H1 (cell line): Measurements from ENCODE around the gene SCNM1. TPM values are rescaled to one million over a fixed set of nuclear protein-coding genes. Genes with fewer than 3 reads are reported as not detected.

ENCODE experiments used
- CTCF ChIA-PET: fragments of 300-600 bp; sonication (Branson Sonifier 250); formaldehyde crosslinking; loops from one replicate; lab custom pipeline; 2021; ENCODE audit not compliant: partially characterized antibody; lab: Charles Lee
- POLR2A ChIA-PET: fragments of 300-600 bp; sonication (Branson Sonifier 250); formaldehyde crosslinking; loops from one replicate; lab custom pipeline; 2021; ENCODE audit warnings: inconsistent platforms; ENCODE audit not compliant: partially characterized antibody; lab: Charles Lee
- DNase-seq, 2 experiments: peaks; one replicate each; pipeline versions ENCODE4 v3.0.0 to v3.0.0-alpha.2; 2010 to 2022; ENCODE audit warnings: low spot score in 2 of 2, low read depth in 1 of 2, mixed read lengths in 1 of 2
- FAIRE-seq: peaks from 2 replicates; lab custom pipeline; 2011; peaks lifted over from hg19 to GRCh38; lab: Jason Lieb, UNC
- H2AFZ ChIP-seq: 2 replicates; pipeline ENCODE4 v1.8.1; 2012; ENCODE audit warnings: low read length, inconsistent platforms
- H2AK5ac ChIP-seq: 2 replicates; pipeline ENCODE4 v1.6.1; 2013; ENCODE audit warnings: low read depth, low read length
- H2BK120ac ChIP-seq: replicated peaks from 2 replicates; pipeline ENCODE3; 2013; ENCODE audit warnings: low read depth, low read length, inconsistent platforms
- H2BK12ac ChIP-seq: 2 replicates; pipeline ENCODE4 v1.6.1; 2013; ENCODE audit warnings: low read depth, low read length
- H2BK15ac ChIP-seq: 2 replicates; pipeline ENCODE4 v1.6.1; 2013; ENCODE audit warnings: low read length
- H2BK20ac ChIP-seq: 2 replicates; pipeline ENCODE4 v1.6.1; 2013; ENCODE audit warnings: low read length
- H2BK5ac ChIP-seq: 2 replicates; pipeline ENCODE4 v1.6.1; 2013; ENCODE audit warnings: low read depth, low read length
- H3K14ac ChIP-seq: 2 replicates; pipeline ENCODE4 v1.6.1; 2013; ENCODE audit warnings: inconsistent platforms; ENCODE audit not compliant: insufficient read length
- H3K18ac ChIP-seq: 2 replicates; pipeline ENCODE4 v1.6.1; 2013; ENCODE audit warnings: low read length; ENCODE audit errors: extremely low read depth
- H3K23ac ChIP-seq: 2 replicates; pipeline ENCODE4 v1.6.1; 2013; ENCODE audit warnings: inconsistent platforms; ENCODE audit not compliant: insufficient read length
- H3K23me2 ChIP-seq: 2 replicates; pipeline ENCODE4 v1.6.1; 2013; ENCODE audit warnings: low read depth, low read length
- H3K27ac ChIP-seq: 2 replicates; pipeline ENCODE4 v1.6.1; 2011; ENCODE audit warnings: low read depth, low read length, inconsistent platforms
- H3K27me3 ChIP-seq, 4 experiments: replicated peaks in 1 of 4; 1 replicate in 1 of 4; 2 replicates in 3 of 4; pipeline versions ENCODE4 v1.6.1 to v1.8.1; 2011 to 2013; ENCODE audit warnings: low read length in 3 of 4, mild to moderate bottlenecking in 3 of 4, inconsistent platforms in 2 of 4, mixed read lengths in 2 of 4, moderate library complexity in 1 of 4; ENCODE audit not compliant: control insufficient read depth in 3 of 4, insufficient read depth in 3 of 4; ENCODE audit errors: extremely low read depth in 1 of 4
- H3K36me3 ChIP-seq, 4 experiments: 2 replicates each; pipeline versions ENCODE4 v1.6.1 to v1.8.1; 2011 to 2013; ENCODE audit warnings: mild to moderate bottlenecking in 4 of 4, low read length in 3 of 4, moderate library complexity in 2 of 4, control low read depth in 1 of 4, inconsistent platforms in 1 of 4; ENCODE audit not compliant: insufficient read depth in 4 of 4, control insufficient read depth in 2 of 4
- H3K4ac ChIP-seq: replicated peaks from 2 replicates; pipeline ENCODE3; 2013; ENCODE audit warnings: low read length, low read depth, mixed read lengths, inconsistent platforms; ENCODE audit not compliant: insufficient read length
- H3K4me1 ChIP-seq, 4 experiments: replicated peaks in 1 of 4; 1 replicate in 1 of 4; 2 replicates in 3 of 4; pipeline versions ENCODE4 v1.6.1 to v1.8.1; 2011 to 2013; ENCODE audit warnings: low read length in 3 of 4, inconsistent platforms in 2 of 4, mixed read lengths in 1 of 4; ENCODE audit not compliant: insufficient read depth in 4 of 4, control insufficient read depth in 3 of 4
- H3K4me2 ChIP-seq, 2 experiments: 2 replicates each; pipeline versions ENCODE4 v1.6.1 to v1.8.1; 2011 to 2013; ENCODE audit warnings: low read depth in 2 of 2, low read length in 2 of 2, control low read depth in 1 of 2, inconsistent platforms in 1 of 2, mild to moderate bottlenecking in 1 of 2; ENCODE audit not compliant: insufficient read depth in 1 of 2
- H3K4me3 ChIP-seq, 4 experiments: fragments of 200-600, 300-600 bp in 1 of 4; sonication (generic), shearing (Covaris generic), sonication (Bioruptor Twin) in 1 of 4; 2 replicates each; pipeline versions ENCODE4 v1.5.1 to v1.8.1; 2011 to 2016; ENCODE audit warnings: low read length in 4 of 4, low read depth in 3 of 4, control low read depth in 2 of 4, inconsistent platforms in 2 of 4, mild to moderate bottlenecking in 2 of 4, mixed read lengths in 1 of 4, moderate library complexity in 1 of 4; ENCODE audit not compliant: insufficient read depth in 2 of 4; ENCODE audit errors: extremely low read depth in 1 of 4
- H3K56ac ChIP-seq: replicated peaks from 2 replicates; pipeline ENCODE3; 2013; ENCODE audit warnings: low read depth, mild to moderate bottlenecking, mixed read lengths, low read length, inconsistent platforms; ENCODE audit not compliant: insufficient read length
- H3K79me1 ChIP-seq: 2 replicates; pipeline ENCODE4 v1.6.1; 2013; ENCODE audit warnings: low read depth, low read length, control low read depth
- H3K79me2 ChIP-seq, 2 experiments: 2 replicates each; pipeline versions ENCODE4 v1.6.1 to v1.8.1; 2012 to 2013; ENCODE audit warnings: low read length in 2 of 2, mild to moderate bottlenecking in 2 of 2, inconsistent platforms in 1 of 2; ENCODE audit not compliant: insufficient read depth in 2 of 2, control insufficient read depth in 1 of 2
- H3K9ac ChIP-seq, 4 experiments: replicated peaks in 1 of 4; 1 replicate in 1 of 4; 2 replicates in 3 of 4; pipeline versions ENCODE4 v1.6.1 to v1.8.1; 2011 to 2013; ENCODE audit warnings: low read depth in 3 of 4, low read length in 3 of 4, control low read depth in 2 of 4, mild to moderate bottlenecking in 2 of 4, moderate library complexity in 2 of 4, inconsistent platforms in 1 of 4; ENCODE audit errors: extremely low read depth in 1 of 4
- H3K9me3 ChIP-seq, 2 experiments: 2 replicates each; pipeline versions ENCODE4 v1.6.1 to v1.8.1; 2012 to 2013; ENCODE audit warnings: mild to moderate bottlenecking in 2 of 2, moderate library complexity in 2 of 2, control low read depth in 1 of 2, inconsistent platforms in 1 of 2, low read depth in 1 of 2, low read length in 1 of 2, mixed read lengths in 1 of 2; ENCODE audit not compliant: insufficient read depth in 2 of 2
- H4K20me1 ChIP-seq, 2 experiments: replicated peaks in 1 of 2; 2 replicates each; pipeline versions ENCODE3 to v1.8.1; 2011 to 2013; ENCODE audit warnings: inconsistent platforms in 2 of 2, low read length in 2 of 2, mild to moderate bottlenecking in 1 of 2; ENCODE audit not compliant: insufficient read depth in 2 of 2, control insufficient read depth in 1 of 2
- H4K5ac ChIP-seq: 2 replicates; pipeline ENCODE4 v1.6.1; 2013; ENCODE audit warnings: low read length, low read depth, mixed read lengths, inconsistent platforms; ENCODE audit not compliant: insufficient read length
- H4K8ac ChIP-seq: 2 replicates; pipeline ENCODE4 v1.8.0; 2013; ENCODE audit warnings: mild to moderate bottlenecking, moderate library complexity, low read length, inconsistent platforms; ENCODE audit not compliant: insufficient read depth; ENCODE audit errors: extremely low read depth
- H4K91ac ChIP-seq: replicated peaks from 2 replicates; pipeline ENCODE3; 2013; ENCODE audit warnings: low read length, mixed read lengths, inconsistent platforms; ENCODE audit not compliant: insufficient read length
- CBX8 ChIP-seq: fragments of 300-800, 300-1000 bp; sonication (generic); IDR thresholded peaks from 2 replicates; pipeline ENCODE4 v1.7.1; 2016; ENCODE audit warnings: low read depth, low read length, borderline replicate concordance
- HDAC6 ChIP-seq: IDR thresholded peaks from one replicate; pipeline ENCODE4 v1.7.1; 2012; ENCODE audit warnings: low read depth, mild to moderate bottlenecking, inconsistent platforms, low read length, moderate library complexity
- MAX ChIP-seq: IDR thresholded peaks from 2 replicates; pipeline ENCODE4 v1.6.1; 2012; ENCODE audit warnings: inconsistent platforms
- TAF7 ChIP-seq: optimal IDR thresholded peaks from 2 replicates; pipeline ENCODE3; 2011; ENCODE audit warnings: low read depth, mild to moderate bottlenecking, inconsistent platforms, low read length, moderate library complexity, borderline replicate concordance
- WGBS, 2 experiments: shearing (Covaris generic) in 1 of 2; methylation state at CpG; one replicate each; pipeline versions ENCODE4 v1.1.6 to v1.1.7; 2013 to 2015; ENCODE audit warnings: low lambda C conversion rate in 2 of 2, mixed read lengths in 2 of 2, inconsistent platforms in 1 of 2, low coverage in 1 of 2, missing lambda C conversion rate in 1 of 2; ENCODE audit not compliant: insufficient replicate concordance in 2 of 2, insufficient coverage in 1 of 2, insufficient read length in 1 of 2; ENCODE audit errors: extremely low coverage in 1 of 2, missing lambda C conversion rate in 1 of 2; 5-methylcytosine and 5-hydroxymethylcytosine counted together
- polyA plus RNA-seq, 7 experiments: library from polyadenylated mRNA; depleted of rRNA in 3 of 7; stranded (reverse) in 5 of 7; unstranded in 2 of 7; fragments of >200 nt in 5 of 7; fragments of 200-250 nt in 2 of 7; gene quantifications; 1 replicate in 5 of 7; 2 replicates in 1 of 7; 4 replicates in 1 of 7; pipeline versions ENCODE4 v1.2.1 to v1.2.3, GENCODE V29; 2011 to 2013; ENCODE audit warnings: missing spikeins in 2 of 7, mixed read lengths in 2 of 7
- total RNA-seq: library from RNA; stranded (reverse); fragmentation: NEBNext Ultra II Directional; extraction: Animal tissue kit (Norgen Biotek cat#: 25700); gene quantifications from 2 replicates; pipeline ENCODE4 v1.2.1, GENCODE V29; 2021

SCNM1 gene
- total and polyA plus RNA-seq, 2 of the 8 experiments (the other 6 are each of a cell fraction or from before 2014, with no cell fraction given): 13.6 to 46.2 TPM

GRCh38 chr1:151158751-151159251, 7.1 kb upstream of the SCNM1 start:
- H3K79me2 ChIP-seq: no peaks in the 10 kb centered on the region
- H2BK15ac ChIP-seq: no peak overlapping the region
- H2BK20ac ChIP-seq: no peak overlapping the region
- no peak overlapping the region for H4K5ac ChIP-seq
- no peak overlapping the region for H2AK5ac ChIP-seq
- H3K9me3 ChIP-seq: no peaks in the 10 kb centered on the region
- H2BK120ac ChIP-seq: no peak overlapping the region
- H3K18ac ChIP-seq: no peak overlapping the region
- no peak for FAIRE-seq
- no peak overlapping the region for H3K4ac ChIP-seq
- no peak overlapping the region for H3K27ac ChIP-seq
- no peaks in the 10 kb centered on the region for H3K23me2 ChIP-seq
- peaks cover 0 to 18% (median 6%) of the 10 kb centered on the region in 4 experiments; a peak in 4 of 8 replicates for H3K36me3 ChIP-seq
- H4K8ac ChIP-seq: no peak overlapping the region; the same call in 1 of the 2 replicates
- DNase-seq: no peak
- H3K56ac ChIP-seq: no peak overlapping the region
- H2BK12ac ChIP-seq: no peak overlapping the region
- no peak overlapping the region for H2AFZ ChIP-seq
- ChIA-PET CTCF (interaction anchor here (0.5 to 11.8 kb wide), 11 partner anchors 10 to 201 kb away, joined by 3 to 285 read pairs (median 5); partner anchors contain the start of genes C1orf56, GABPB2 and TMOD4), POLR2A (interaction anchor here (0.9 to 1.6 kb wide), 3 partner anchors 9 to 111 kb away, joined by 3 to 5 read pairs (median 4); partner anchors contain the start of gene C1orf56)
- no peak overlapping the region for H3K9ac ChIP-seq
- H2BK5ac ChIP-seq: no peak overlapping the region; the same call in 1 of the 2 replicates
- H3K4me3 ChIP-seq: no peak overlapping the region
- no peak for TF ChIP-seq TAF7
- TF ChIP-seq CBX8: no peak
- TF ChIP-seq HDAC6: no peak
- 0 out of 2 replicates have a peak, but pooled peaks have one; percentile 30 for TF ChIP-seq MAX
- no peaks in the 10 kb centered on the region for H3K4me1 ChIP-seq
- no peak overlapping the region for H3K4me2 ChIP-seq
- H3K14ac ChIP-seq: no peak overlapping the region
- no peaks in the 10 kb centered on the region for H3K27me3 ChIP-seq
- WGBS, 2 experiments: 93% methylated on average over 22 of the region's 22 CpGs; no CpG with 5 or more reads in 1 of the 2 experiments
- no peaks in the 10 kb centered on the region for H3K79me1 ChIP-seq
- H4K20me1 ChIP-seq: no peaks in the 10 kb centered on the region
- no peak overlapping the region for H4K91ac ChIP-seq
- H3K23ac ChIP-seq: no peak overlapping the region
